Measurements from ENCODE around the gene NRP2. TPM values are rescaled to one million over a fixed set of nuclear protein-coding genes. Genes with fewer than 3 reads are reported as not detected.
A peak's percentile ranks its signal among the peaks of the same experiment; 100 is the strongest.

The NRP2 gene
- total RNA-seq, 6 donors from 2014 or later: 61.4 to 99.4 (median 71.8) TPM

GRCh38 chr2:205646680-205647079 is 35.6 kb upstream of the NRP2 start:
- WGBS, 2 donors: 66 to 79% methylated on average over 8 of the region's 8 CpGs
- Histone ChIP-seq H3K4me3 (no peak overlapping the region), H3K27ac (no peak overlapping the region), H3K4me1 (peaks cover 0 to 8% (median 3%) of the 10 kb centered on the region in 4 donors), H3K36me3 (no peaks in the 10 kb centered on the region), H3K27me3 (no peaks in the 10 kb centered on the region), H3K9me3 (no peaks in the 10 kb centered on the region)
- no peak for TF ChIP-seq EP300 (IDR thresholded peaks at IDR 0.05)
- no peak for DNase-seq
- no peak for ATAC-seq (ENCODE audit: low FRiP score in 2 of 2)

- ATAC-seq (ENCODE audit: low FRiP score in 2 of 2) (peak in 1 of 2 donors; percentile 84), DNase-seq (no peak)
- H3K27me3 ChIP-seq: no peaks in the 10 kb centered on the region
- H3K4me1 ChIP-seq: peaks cover 0 to 8% (median 3%) of the 10 kb centered on the region in 4 donors
- WGBS, 2 donors: 69 to 73% methylated on average over 4 of the region's 4 CpGs
- no peaks in the 10 kb centered on the region for H3K9me3 ChIP-seq
- H3K36me3 ChIP-seq: no peaks in the 10 kb centered on the region
- H3K27ac ChIP-seq: peak overlapping the region in 1 of 4 donors; percentile 63
- H3K4me3 ChIP-seq: no peak overlapping the region
- TF ChIP-seq EP300 (IDR thresholded peaks at IDR 0.05) (peak in 1 of 4 donors; percentile 37), POLR2A (IDR thresholded peaks at IDR 0.05) (no peak), POLR2AphosphoS5 (IDR thresholded peaks at IDR 0.05) (peak in 1 of 2 donors; percentile 62)
- TF ChIP-seq, protein P1, sequence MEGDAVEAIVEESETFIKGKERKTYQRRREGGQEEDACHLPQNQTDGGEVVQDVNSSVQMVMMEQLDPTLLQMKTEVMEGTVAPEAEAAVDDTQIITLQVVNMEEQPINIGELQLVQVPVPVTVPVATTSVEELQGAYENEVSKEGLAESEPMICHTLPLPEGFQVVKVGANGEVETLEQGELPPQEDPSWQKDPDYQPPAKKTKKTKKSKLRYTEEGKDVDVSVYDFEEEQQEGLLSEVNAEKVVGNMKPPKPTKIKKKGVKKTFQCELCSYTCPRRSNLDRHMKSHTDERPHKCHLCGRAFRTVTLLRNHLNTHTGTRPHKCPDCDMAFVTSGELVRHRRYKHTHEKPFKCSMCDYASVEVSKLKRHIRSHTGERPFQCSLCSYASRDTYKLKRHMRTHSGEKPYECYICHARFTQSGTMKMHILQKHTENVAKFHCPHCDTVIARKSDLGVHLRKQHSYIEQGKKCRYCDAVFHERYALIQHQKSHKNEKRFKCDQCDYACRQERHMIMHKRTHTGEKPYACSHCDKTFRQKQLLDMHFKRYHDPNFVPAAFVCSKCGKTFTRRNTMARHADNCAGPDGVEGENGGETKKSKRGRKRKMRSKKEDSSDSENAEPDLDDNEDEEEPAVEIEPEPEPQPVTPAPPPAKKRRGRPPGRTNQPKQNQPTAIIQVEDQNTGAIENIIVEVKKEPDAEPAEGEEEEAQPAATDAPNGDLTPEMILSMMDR (IDR thresholded peaks at IDR 0.05): no peak
These were observed 31.9 kb upstream of the NRP2 start for GRCh38 chr2:205650450-205650849.

DNA sequence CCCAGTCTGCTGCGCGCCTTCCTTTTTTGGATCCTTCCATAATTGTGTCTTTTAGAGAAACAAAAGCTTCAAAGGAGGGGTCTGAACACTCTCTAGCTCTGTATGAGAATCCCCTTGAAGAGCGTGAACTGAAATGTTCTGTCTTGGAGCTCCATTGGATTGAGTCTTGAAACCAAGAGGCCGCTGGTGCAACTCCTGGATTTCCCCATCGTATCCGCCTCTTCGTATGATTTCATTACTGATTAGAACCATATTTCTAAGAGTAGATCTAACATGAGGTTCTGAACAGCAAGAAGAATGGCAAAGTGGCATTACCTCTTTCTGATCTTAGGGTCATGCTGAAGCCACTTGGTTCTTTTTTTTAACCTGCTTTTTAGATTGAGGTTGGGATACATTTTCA is 31.4 kb upstream of the NRP2 start:
- peak overlapping the region in 1 of 4 donors; percentile 49 for H3K27ac ChIP-seq
- 91 to 95% methylated on average over 7 of the region's 7 CpGs for WGBS, 2 donors

DNA sequence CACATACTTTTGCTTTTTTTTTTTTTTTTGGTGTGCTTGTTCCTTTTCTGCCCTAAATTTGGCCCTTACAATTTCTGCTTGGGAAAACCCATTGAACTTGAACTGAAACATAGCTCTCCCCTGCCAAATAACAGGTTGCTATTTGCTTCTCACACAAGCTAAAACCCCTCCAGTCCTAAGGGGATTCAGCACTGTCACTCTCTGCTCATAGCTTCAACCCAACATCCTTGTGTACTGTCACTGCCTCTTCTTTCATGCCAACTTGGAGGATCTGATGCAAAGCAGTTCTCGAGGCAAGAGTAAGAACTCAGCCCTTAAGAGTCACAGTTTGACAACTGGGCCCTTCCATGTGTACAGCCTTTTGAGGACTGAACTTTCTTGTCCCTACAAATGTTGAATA is 30.6 kb upstream of the NRP2 start:
- TF ChIP-seq, protein P1 (IDR thresholded peaks at IDR 0.05): no peak
- TF ChIP-seq EP300 (IDR thresholded peaks at IDR 0.05): no peak
- TF ChIP-seq POLR2A (IDR thresholded peaks at IDR 0.05): no peak
- no peak for TF ChIP-seq POLR2AphosphoS5 (IDR thresholded peaks at IDR 0.05)
- Histone ChIP-seq H3K9me3 (no peaks in the 10 kb centered on the region), H3K27me3 (no peaks in the 10 kb centered on the region), H3K27ac (no peak overlapping the region), H3K4me1 (peaks cover 0 to 9% (median 4%) of the 10 kb centered on the region in 4 donors), H3K36me3 (no peaks in the 10 kb centered on the region), H3K4me3 (no peak overlapping the region)
- ATAC-seq (ENCODE audit: low FRiP score in 2 of 2): no peak
- no peak for DNase-seq
- 0% methylated on average over 1 of the region's 1 CpG for WGBS, 2 donors

More for the DNA sequence above, 31.4 kb upstream of the NRP2 start:
- Histone ChIP-seq H3K27me3 (no peaks in the 10 kb centered on the region), H3K4me3 (no peak overlapping the region), H3K36me3 (no peaks in the 10 kb centered on the region), H3K9me3 (no peaks in the 10 kb centered on the region), H3K4me1 (peaks cover 0 to 8% (median 3%) of the 10 kb centered on the region in 4 donors)
- no peak for DNase-seq
- ATAC-seq (ENCODE audit: low FRiP score in 2 of 2): no peak
- TF ChIP-seq POLR2A (IDR thresholded peaks at IDR 0.05): no peak
- TF ChIP-seq, protein P1 (IDR thresholded peaks at IDR 0.05): no peak
- no peak for TF ChIP-seq EP300 (IDR thresholded peaks at IDR 0.05)
- TF ChIP-seq POLR2AphosphoS5 (IDR thresholded peaks at IDR 0.05): no peak

GRCh38 chr2:205654878-205655605 is 27.3 kb upstream of the NRP2 start:
- Histone ChIP-seq H3K27me3 (no peaks in the 10 kb centered on the region), H3K27ac (no peak overlapping the region), H3K36me3 (no peaks in the 10 kb centered on the region), H3K9me3 (no peaks in the 10 kb centered on the region), H3K4me1 (peaks cover 0 to 15% (median 8%) of the 10 kb centered on the region in 4 donors), H3K4me3 (no peak overlapping the region)
- ATAC-seq (ENCODE audit: low FRiP score in 2 of 2): peak in 1 of 2 donors; percentile 53
- no peak for DNase-seq
- WGBS, 2 donors: 88 to 92% methylated on average over 5 to 10 of the region's 10 CpGs
- TF ChIP-seq, protein P1 (IDR thresholded peaks at IDR 0.05): no peak
- TF ChIP-seq POLR2AphosphoS5 (IDR thresholded peaks at IDR 0.05): no peak
- TF ChIP-seq POLR2A (IDR thresholded peaks at IDR 0.05): no peak
- TF ChIP-seq EP300 (IDR thresholded peaks at IDR 0.05): no peak

Measured in upper lobe of left lung (tissue), 6 donors.